Activated CD8-positive, alpha-beta memory T cell treated with anti-CD3 and anti-CD28 coated beads, Interleukin-2, amount 10 ng/mL, durations not matched to agents 7 days and 5 days (primary cell): Measurements from ENCODE around the gene TNFAIP8L2. TPM values are rescaled to one million over a fixed set of nuclear protein-coding genes. Genes with fewer than 3 reads are reported as not detected.
"Not testable (repeated sequence)": the region's sequence is repeated elsewhere in the genome, so short reads cannot be mapped to it uniquely, and the experiment has no call there.

ENCODE experiments used
- ATAC-seq: fragments of 150-1000 bp; cut with Tn5 transposase; one replicate; pipeline ENCODE4 v1.10.0; 2021; ENCODE audit warnings: moderate library complexity
- CTCF ChIA-PET: fragments of 350-600 bp; sonication (Branson Sonifier 250); formaldehyde crosslinking; loops from one replicate; lab custom pipeline; 2021; ENCODE audit warnings: antibody characterized with exemption; lab: Charles Lee
- DNase-seq: peaks from one replicate; pipeline ENCODE4 v3.0.0-alpha.2; 2020
- H3K27ac Mint-ChIP-seq: one replicate; pipeline ENCODE4 v1.8.0; 2021; ENCODE audit warnings: mild to moderate bottlenecking, mixed read lengths
- H3K27me3 Mint-ChIP-seq: one replicate; pipeline ENCODE4 v1.8.0; 2021; ENCODE audit warnings: mixed read lengths
- H3K36me3 Mint-ChIP-seq: one replicate; pipeline ENCODE4 v1.8.0; 2021; ENCODE audit warnings: mild to moderate bottlenecking, mixed read lengths
- H3K4me1 Mint-ChIP-seq: one replicate; pipeline ENCODE4 v1.8.0; 2021; ENCODE audit warnings: mixed read lengths
- H3K4me3 Mint-ChIP-seq: one replicate; pipeline ENCODE4 v1.8.0; 2021; ENCODE audit warnings: mild to moderate bottlenecking, moderate library complexity, mixed read lengths
- H3K9me3 Mint-ChIP-seq: one replicate; pipeline ENCODE4 v1.8.0; 2022; ENCODE audit warnings: low read depth, mixed read lengths
- total RNA-seq, 2 experiments: library from RNA; stranded (reverse); gene quantifications; one replicate each; pipeline ENCODE4 v1.2.3, GENCODE V29; 2021

The TNFAIP8L2 gene
- total RNA-seq, 2 experiments from 2014 or later = 14.5 to 17.6 TPM

- H3K36me3 Mint-ChIP-seq = peaks cover 24% of the 10 kb centered on the region
- peaks cover 43% of the 10 kb centered on the region for H3K4me1 Mint-ChIP-seq
- H3K27ac Mint-ChIP-seq = peak within 1 kb of the TSS; percentile 97
- H3K9me3 Mint-ChIP-seq = no peaks in the 10 kb centered on the region
- peaks cover 4% of the 10 kb centered on the region for H3K27me3 Mint-ChIP-seq
- CTCF ChIA-PET = interaction anchor here (1.0 to 1.8 kb wide), 5 partner anchors 9 to 143 kb away, joined by 3 to 12 read pairs (median 4); partner anchors contain the start of gene VPS72
- peak; percentile 98 for ATAC-seq
- H3K4me3 Mint-ChIP-seq = peak within 1 kb of the TSS; percentile 91
- DNase-seq = peak; percentile 99
These were observed 42.0 kb downstream of the TNFAIP8L2 start, which contains the start of gene PIP5K1A for GRCh38 chr1:151198254-151199127. PIP5K1A (plus strand) TSS chr1:151198552; CDS start chr1:151198997, 445 bp downstream.

DNA sequence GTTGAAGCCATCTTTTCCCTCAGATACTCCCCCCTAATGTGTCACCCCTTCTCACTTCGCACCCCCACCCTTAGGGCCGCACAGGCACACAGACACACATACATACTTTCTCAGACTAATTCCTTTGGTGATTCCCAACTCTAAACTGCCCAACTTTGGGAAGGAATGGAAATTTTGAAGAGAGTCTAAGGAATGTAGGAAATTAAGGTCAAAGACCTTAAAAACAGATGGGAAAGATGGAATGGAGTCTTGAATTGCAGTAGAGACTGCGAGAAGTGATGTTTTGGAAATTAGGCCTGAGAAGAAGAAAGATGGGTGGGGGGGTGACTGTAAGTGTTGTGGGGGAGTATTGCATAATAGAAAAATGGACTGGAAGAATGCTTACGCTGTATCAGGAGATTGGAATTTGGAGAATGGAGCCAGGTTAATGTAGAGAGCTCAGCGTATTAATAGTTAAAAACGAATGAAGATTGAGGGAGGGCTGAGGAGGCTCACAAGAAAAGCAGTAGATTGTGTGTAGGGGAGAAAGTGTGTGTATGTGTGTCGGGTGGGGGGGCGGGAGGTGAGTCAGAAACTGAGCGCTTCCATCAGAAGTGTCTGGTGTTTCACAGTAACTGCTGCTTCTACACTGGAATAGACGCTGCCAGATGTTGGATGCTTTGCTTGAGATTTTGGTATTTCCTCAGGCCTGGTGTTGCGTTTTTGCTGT is 43.6 kb downstream of the TNFAIP8L2 start:
- Mint-ChIP-seq H3K36me3 (peaks cover 26% of the 10 kb centered on the region), H3K4me3 (peak overlapping the region; percentile 91), H3K27me3 (no peaks in the 10 kb centered on the region), H3K4me1 (peaks cover 47% of the 10 kb centered on the region), H3K9me3 (no peaks in the 10 kb centered on the region), H3K27ac (peak overlapping the region; percentile 97)
- DNase-seq (no peak), ATAC-seq (no peak)
- CTCF ChIA-PET = interaction anchor here (1.0 to 2.5 kb wide), 4 partner anchors 10 to 52 kb away, joined by 3 to 9 read pairs (median 4); partner anchors contain the start of gene VPS72

- H3K9me3 Mint-ChIP-seq, H3K4me3 Mint-ChIP-seq, CTCF ChIA-PET, DNase-seq, ATAC-seq, H3K27ac Mint-ChIP-seq, H3K27me3 Mint-ChIP-seq: not testable (repeated sequence)
- Mint-ChIP-seq H3K36me3 (peaks cover 39% of the 10 kb centered on the region), H3K4me1 (peaks cover 29% of the 10 kb centered on the region)
These were observed 49.0 kb downstream of the TNFAIP8L2 start for GRCh38 chr1:151205381-151205965.

Other genes with a start within 250 kb of the TNFAIP8L2 start
- 10 to 100 TPM; 61.5 to 67.6 TPM for gene SETDB1, start 230.3 kb upstream of the TNFAIP8L2 start, total RNA-seq
- 100 to 1,000 TPM; 144 to 170 TPM for gene CERS2, start 181.8 kb upstream of the TNFAIP8L2 start, total RNA-seq
- under 1 TPM in 1 of 2 experiments, not detected in 1; 0.23 TPM for gene ANXA9, start 174.4 kb upstream of the TNFAIP8L2 start, total RNA-seq
- gene MINDY1, start 149.7 kb upstream of the TNFAIP8L2 start, total RNA-seq = 1 to 10 TPM; 4.2 to 7.0 TPM
- gene PRUNE1, start 148.2 kb upstream of the TNFAIP8L2 start, total RNA-seq = 10 to 100 TPM; 14.7 to 17.4 TPM
- 1 to 10 TPM; 1.0 to 2.0 TPM for gene BNIPL, start 120.1 kb upstream of the TNFAIP8L2 start, total RNA-seq
- 1 to 10 TPM; 1.2 to 2.0 TPM for gene C1orf56, start 108.9 kb upstream of the TNFAIP8L2 start, total RNA-seq
- 100 to 1,000 TPM; 214 to 235 TPM for gene CDC42SE1, start 97.0 kb upstream of the TNFAIP8L2 start, total RNA-seq
- 1 to 10 TPM; 4.1 to 5.0 TPM for gene MLLT11, start 96.3 kb upstream of the TNFAIP8L2 start, total RNA-seq
- gene GABPB2, start 85.9 kb upstream of the TNFAIP8L2 start, total RNA-seq = 10 to 100 TPM; 20.0 to 23.9 TPM
- 1 to 10 TPM in 1 of 2 experiments, under 1 TPM in 1; 0.84 to 1.7 TPM for gene SEMA6C, start 10.0 kb upstream of the TNFAIP8L2 start, total RNA-seq
- gene LYSMD1, start 9.3 kb downstream of the TNFAIP8L2 start, total RNA-seq = 1 to 10 TPM; 4.4 to 4.9 TPM
- 10 to 100 TPM; 60.6 to 69.6 TPM for gene SCNM1, start 9.5 kb downstream of the TNFAIP8L2 start, total RNA-seq
- gene TMOD4, start 19.3 kb downstream of the TNFAIP8L2 start, total RNA-seq = 1 to 10 TPM; 2.9 to 3.6 TPM
- gene VPS72, start 33.5 kb downstream of the TNFAIP8L2 start, total RNA-seq = 10 to 100 TPM; 78.3 to 86.2 TPM
- gene PIP5K1A, start 41.9 kb downstream of the TNFAIP8L2 start, total RNA-seq = 10 to 100 TPM; 55.2 to 70.3 TPM
- 100 to 1,000 TPM; 187 to 223 TPM for gene PSMD4, start 98.1 kb downstream of the TNFAIP8L2 start, total RNA-seq
- 10 to 100 TPM; 29.9 to 35.7 TPM for gene ZNF687, start 125.7 kb downstream of the TNFAIP8L2 start, total RNA-seq
- 10 to 100 TPM; 68.5 to 73.9 TPM for gene PI4KB, start 170.8 kb downstream of the TNFAIP8L2 start, total RNA-seq
- 100 to 1,000 TPM; 109 to 139 TPM for gene RFX5, start 190.6 kb downstream of the TNFAIP8L2 start, total RNA-seq
- not detected for gene SELENBP1, start 216.1 kb downstream of the TNFAIP8L2 start, total RNA-seq
- gene PSMB4, start 242.9 kb downstream of the TNFAIP8L2 start, total RNA-seq = 100 to 1,000 TPM; 284 to 365 TPM